ENCODE data around the gene LRRC47. TPM values are rescaled to one million over a fixed set of nuclear protein-coding genes. Genes with fewer than 3 reads are reported as not detected.

The LRRC47 gene
- total RNA-seq, 1 donor from 2014 or later, result 52.2 TPM

DNA sequence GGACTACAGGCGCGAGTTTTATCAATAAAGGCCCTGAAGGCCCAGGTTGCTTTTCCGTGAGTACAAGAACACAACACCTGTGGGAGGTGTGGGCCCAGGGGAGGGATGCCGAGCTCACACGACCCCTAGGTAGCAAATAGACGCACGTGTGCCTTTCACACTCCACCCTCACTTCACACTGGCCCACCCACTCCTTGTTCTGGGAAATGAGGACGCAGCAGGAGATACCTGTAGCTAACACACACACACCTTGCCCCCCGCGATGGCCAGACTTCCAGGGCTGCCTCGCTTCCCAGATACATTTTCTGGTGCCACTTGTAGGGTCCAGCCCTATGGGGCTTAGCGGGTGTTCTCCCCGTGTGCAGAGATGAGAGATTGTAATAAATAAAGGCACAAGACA is 48.4 kb downstream of the LRRC47 start:
- H3K9me3 Mint-ChIP-seq (ENCODE audit: unreplicated experiment), result no peaks in the 10 kb centered on the region
- H3K36me3 Mint-ChIP-seq (ENCODE audit: low read depth, unreplicated experiment), result peaks cover 8% of the 10 kb centered on the region

DNA sequence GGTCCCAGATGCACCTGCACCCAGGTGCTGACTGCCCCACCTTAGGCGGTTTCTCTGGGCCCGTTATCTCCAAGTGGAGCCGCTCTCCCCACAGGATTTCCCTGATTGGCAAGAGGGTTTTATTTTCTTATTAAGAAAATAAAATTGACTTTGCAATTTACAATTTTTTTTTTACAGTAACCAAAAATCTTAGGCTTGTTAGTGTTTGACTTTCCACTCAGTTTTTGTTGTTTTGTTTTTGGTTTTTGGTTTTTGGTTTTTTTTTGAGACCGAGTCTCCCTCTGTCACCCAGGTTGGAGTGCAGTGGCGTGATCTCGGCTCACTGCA is 48.8 kb downstream of the LRRC47 start:
- no peak overlapping the region for H3K27ac Mint-ChIP-seq (ENCODE audit: unreplicated experiment)
- peaks cover 15% of the 10 kb centered on the region for H3K4me1 Mint-ChIP-seq (ENCODE audit: unreplicated experiment)
- no peak for DNase-seq (ENCODE audit: low spot score)
- peak overlapping the region; percentile 71 for H3K4me3 Mint-ChIP-seq (ENCODE audit: unreplicated experiment)
- peaks cover 5% of the 10 kb centered on the region for H3K27me3 Mint-ChIP-seq (ENCODE audit: unreplicated experiment)
- H3K36me3 Mint-ChIP-seq (ENCODE audit: low read depth, unreplicated experiment), result peaks cover 8% of the 10 kb centered on the region
- TF ChIP-seq, protein P1, sequence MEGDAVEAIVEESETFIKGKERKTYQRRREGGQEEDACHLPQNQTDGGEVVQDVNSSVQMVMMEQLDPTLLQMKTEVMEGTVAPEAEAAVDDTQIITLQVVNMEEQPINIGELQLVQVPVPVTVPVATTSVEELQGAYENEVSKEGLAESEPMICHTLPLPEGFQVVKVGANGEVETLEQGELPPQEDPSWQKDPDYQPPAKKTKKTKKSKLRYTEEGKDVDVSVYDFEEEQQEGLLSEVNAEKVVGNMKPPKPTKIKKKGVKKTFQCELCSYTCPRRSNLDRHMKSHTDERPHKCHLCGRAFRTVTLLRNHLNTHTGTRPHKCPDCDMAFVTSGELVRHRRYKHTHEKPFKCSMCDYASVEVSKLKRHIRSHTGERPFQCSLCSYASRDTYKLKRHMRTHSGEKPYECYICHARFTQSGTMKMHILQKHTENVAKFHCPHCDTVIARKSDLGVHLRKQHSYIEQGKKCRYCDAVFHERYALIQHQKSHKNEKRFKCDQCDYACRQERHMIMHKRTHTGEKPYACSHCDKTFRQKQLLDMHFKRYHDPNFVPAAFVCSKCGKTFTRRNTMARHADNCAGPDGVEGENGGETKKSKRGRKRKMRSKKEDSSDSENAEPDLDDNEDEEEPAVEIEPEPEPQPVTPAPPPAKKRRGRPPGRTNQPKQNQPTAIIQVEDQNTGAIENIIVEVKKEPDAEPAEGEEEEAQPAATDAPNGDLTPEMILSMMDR (IDR thresholded peaks at IDR 0.05; ENCODE audit: unreplicated experiment), result no peak
- no peaks in the 10 kb centered on the region for H3K9me3 Mint-ChIP-seq (ENCODE audit: unreplicated experiment)

More for the DNA sequence above, 48.4 kb downstream of the LRRC47 start:
- Mint-ChIP-seq H3K27ac (ENCODE audit: unreplicated experiment) (no peak overlapping the region), H3K4me1 (ENCODE audit: unreplicated experiment) (peaks cover 15% of the 10 kb centered on the region), H3K4me3 (ENCODE audit: unreplicated experiment) (peak overlapping the region; percentile 71), H3K27me3 (ENCODE audit: unreplicated experiment) (peaks cover 5% of the 10 kb centered on the region)
- DNase-seq (ENCODE audit: low spot score), result no peak
- TF ChIP-seq, protein P1 (IDR thresholded peaks at IDR 0.05; ENCODE audit: unreplicated experiment), result no peak

DNA sequence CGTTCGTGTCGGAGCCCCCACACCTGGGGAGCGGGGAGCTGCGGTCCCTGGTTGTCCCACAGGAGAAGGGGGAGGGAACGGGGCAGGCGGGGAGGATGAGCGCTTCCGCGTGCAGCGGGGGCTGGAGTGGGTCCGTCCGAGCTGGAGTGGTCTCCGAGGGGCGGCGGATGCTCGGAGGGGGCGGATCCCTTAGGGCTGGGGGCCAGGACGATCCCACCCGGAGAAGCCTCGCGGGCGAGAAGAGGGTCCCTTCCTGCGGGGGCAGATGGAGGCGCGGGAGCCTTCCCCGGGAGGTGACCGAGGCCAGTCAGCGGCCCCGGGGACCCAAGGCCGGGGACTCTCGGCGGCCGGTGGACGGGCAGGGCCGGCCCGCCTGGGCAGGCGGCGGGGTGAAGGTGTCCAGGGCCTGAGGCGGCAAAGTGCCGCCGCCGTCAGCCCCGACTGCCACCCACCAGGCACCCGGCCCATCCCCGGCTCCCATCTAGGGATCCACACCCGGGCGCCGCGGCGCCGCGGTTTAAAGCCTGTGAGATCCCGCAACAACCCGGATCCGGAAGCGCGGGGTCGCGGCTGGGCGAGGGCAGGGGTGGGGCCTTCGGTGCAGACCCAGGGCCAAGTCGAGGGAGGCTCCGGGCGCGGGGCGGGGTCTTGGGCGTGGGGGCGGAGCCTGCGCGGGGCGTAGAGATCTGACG is 49.3 kb downstream of the LRRC47 start:
- peak; percentile 91 for DNase-seq (ENCODE audit: low spot score)
- Mint-ChIP-seq H3K4me1 (ENCODE audit: unreplicated experiment) (peaks cover 15% of the 10 kb centered on the region), H3K36me3 (ENCODE audit: low read depth, unreplicated experiment) (peaks cover 8% of the 10 kb centered on the region), H3K27me3 (ENCODE audit: unreplicated experiment) (peaks cover 5% of the 10 kb centered on the region), H3K9me3 (ENCODE audit: unreplicated experiment) (no peaks in the 10 kb centered on the region), H3K4me3 (ENCODE audit: unreplicated experiment) (peak overlapping the region; percentile 92), H3K27ac (ENCODE audit: unreplicated experiment) (no peak overlapping the region)
- TF ChIP-seq, protein P1 (IDR thresholded peaks at IDR 0.05; ENCODE audit: unreplicated experiment), result no peak

DNA sequence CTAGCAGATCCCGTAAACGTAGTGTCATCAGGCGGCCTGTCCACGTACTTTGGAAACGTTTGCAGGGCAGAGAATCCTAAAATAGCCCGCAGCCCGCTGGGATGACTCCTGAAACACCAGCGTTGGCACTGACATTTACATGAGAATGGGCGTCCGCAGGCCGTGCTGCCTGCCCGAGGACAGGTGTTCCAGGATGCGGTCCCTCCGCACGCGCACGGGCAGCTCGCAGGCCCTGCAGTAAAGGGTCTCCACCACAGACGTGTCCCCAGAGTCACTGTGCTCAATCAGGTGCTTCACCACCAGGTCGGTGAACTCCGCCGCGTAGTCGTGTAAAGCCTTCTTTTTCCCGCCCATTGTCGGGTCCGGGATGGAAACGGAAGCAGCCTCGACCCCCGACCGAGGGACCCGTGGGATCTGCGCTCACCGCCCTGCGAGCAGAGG is 49.9 kb downstream of the LRRC47 start:
- Mint-ChIP-seq H3K4me1 (ENCODE audit: unreplicated experiment) (peaks cover 17% of the 10 kb centered on the region), H3K27ac (ENCODE audit: unreplicated experiment) (no peak overlapping the region), H3K27me3 (ENCODE audit: unreplicated experiment) (peaks cover 5% of the 10 kb centered on the region), H3K36me3 (ENCODE audit: low read depth, unreplicated experiment) (peaks cover 13% of the 10 kb centered on the region), H3K9me3 (ENCODE audit: unreplicated experiment) (no peaks in the 10 kb centered on the region), H3K4me3 (ENCODE audit: unreplicated experiment) (peak overlapping the region; percentile 92)
- TF ChIP-seq, protein P1 (IDR thresholded peaks at IDR 0.05; ENCODE audit: unreplicated experiment), result no peak
- DNase-seq (ENCODE audit: low spot score), result no peak

DNA sequence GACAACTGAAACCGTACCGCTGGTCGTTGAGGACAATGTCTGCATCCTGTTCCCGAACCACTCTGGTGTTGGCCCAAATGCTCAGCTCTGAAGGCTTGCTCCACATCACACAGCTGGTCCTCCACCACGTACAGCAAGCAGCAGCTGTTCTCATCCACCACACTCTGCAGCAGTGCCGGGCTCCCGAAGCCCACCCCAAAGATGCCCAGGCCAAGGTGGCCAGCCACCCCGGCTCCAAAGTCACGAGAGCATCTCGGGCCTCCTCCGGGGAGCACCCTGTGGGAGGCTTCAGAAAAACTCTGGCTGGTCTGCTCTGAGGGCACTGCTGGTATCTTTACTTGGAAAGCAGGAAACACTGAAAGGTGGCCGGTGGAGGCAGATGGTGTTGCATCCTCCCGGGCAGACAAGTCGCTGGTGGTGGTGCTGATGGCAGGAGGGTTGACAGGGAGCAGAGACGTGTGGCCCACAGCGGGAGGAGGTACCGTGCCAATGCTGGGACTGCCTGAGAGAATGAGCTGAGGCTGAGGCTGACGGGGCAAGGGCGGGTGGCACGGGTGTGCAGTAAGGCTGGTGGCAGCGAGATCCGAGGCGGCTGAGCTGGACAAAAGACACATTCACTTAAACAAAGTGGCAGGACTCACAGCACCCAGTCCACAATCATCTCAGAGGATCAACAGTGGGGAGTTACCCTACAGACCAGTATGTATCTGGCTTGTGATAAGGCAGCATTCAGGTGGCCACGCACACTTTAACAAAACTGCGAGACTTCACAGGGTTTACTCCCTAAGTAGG is 50.5 kb downstream of the LRRC47 start:
- TF ChIP-seq, protein P1 (IDR thresholded peaks at IDR 0.05; ENCODE audit: unreplicated experiment), result no peak
- peaks cover 14% of the 10 kb centered on the region for H3K36me3 Mint-ChIP-seq (ENCODE audit: low read depth, unreplicated experiment)

More for the DNA sequence above, 50.5 kb downstream of the LRRC47 start:
- DNase-seq (ENCODE audit: low spot score), result no peak
- Mint-ChIP-seq H3K27ac (ENCODE audit: unreplicated experiment) (no peak overlapping the region), H3K27me3 (ENCODE audit: unreplicated experiment) (peaks cover 5% of the 10 kb centered on the region), H3K4me1 (ENCODE audit: unreplicated experiment) (peaks cover 17% of the 10 kb centered on the region), H3K9me3 (ENCODE audit: unreplicated experiment) (no peaks in the 10 kb centered on the region), H3K4me3 (ENCODE audit: unreplicated experiment) (peak overlapping the region; percentile 92)
